Activated CD4-positive, alpha-beta T cell treated with anti-CD3 and anti-CD28 coated beads, Interleukin-2, amount 10 ng/mL, durations not matched to agents 24 days and 14 days (primary cell): ENCODE measurements around the gene ERMP1. TPM values are rescaled to one million over a fixed set of nuclear protein-coding genes. Genes with fewer than 3 reads are reported as not detected.
"Not testable (repeated sequence)": the region's sequence is repeated elsewhere in the genome, so short reads cannot be mapped to it uniquely, and the experiment has no call there.

Experiments used
- DNase-seq: peaks from one replicate; pipeline ENCODE4 v3.0.0; 2022
- H3K27ac Mint-ChIP-seq: one replicate; pipeline ENCODE4 v1.8.0; 2022; ENCODE audit warnings: mild to moderate bottlenecking, mixed read lengths
- H3K27me3 Mint-ChIP-seq: one replicate; pipeline ENCODE4 v1.8.0; 2022; ENCODE audit warnings: mixed read lengths
- H3K36me3 Mint-ChIP-seq: one replicate; pipeline ENCODE4 v1.8.0; 2022; ENCODE audit warnings: low read depth, mild to moderate bottlenecking, mixed read lengths
- H3K4me1 Mint-ChIP-seq: one replicate; pipeline ENCODE4 v1.8.0; 2021; ENCODE audit warnings: mixed read lengths
- H3K4me3 Mint-ChIP-seq: one replicate; pipeline ENCODE4 v1.8.0; 2022; ENCODE audit warnings: mild to moderate bottlenecking, moderate library complexity, mixed read lengths
- H3K9me3 Mint-ChIP-seq: one replicate; pipeline ENCODE4 v1.8.0; 2021; ENCODE audit warnings: mixed read lengths
- intact Hi-C: fragments of 100-400 bp; cut with micrococcal nuclease; formaldehyde crosslinking; loops from one replicate; pipeline ENCODE4 v1.15.1; 2023
- total RNA-seq: library from RNA; stranded (reverse); gene quantifications from 2 replicates; pipeline ENCODE4 v1.2.3, GENCODE V29; 2022

The ERMP1 gene
- total RNA-seq, 1 donor from 2014 or later, result 17.3 TPM

DNA sequence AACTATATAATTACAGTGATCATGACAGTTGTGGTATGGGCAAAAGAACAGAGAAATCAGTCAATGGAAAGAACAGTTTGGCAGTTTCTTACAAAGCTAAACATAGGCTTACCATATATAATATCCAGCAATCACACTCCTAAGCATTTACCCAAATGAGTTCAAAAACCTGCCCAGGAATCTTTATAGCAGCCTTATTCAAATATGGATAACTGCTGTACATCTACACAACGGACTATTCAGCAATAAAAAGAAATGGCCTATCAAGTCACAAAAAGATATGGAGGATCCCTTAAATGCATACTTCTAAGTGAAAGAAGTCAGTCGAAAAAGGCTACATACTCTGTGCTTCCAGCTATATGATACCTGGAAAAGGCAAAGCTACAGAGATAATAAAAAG lies 36.6 kb downstream of the ERMP1 start:
- Mint-ChIP-seq H3K4me1 (peaks cover 34% of the 10 kb centered on the region), H3K4me3 (no peak overlapping the region), H3K27me3 (no peaks in the 10 kb centered on the region)

GRCh38 chr9:5793812-5794211 lies 39.1 kb downstream of the ERMP1 start:
- no peaks in the 10 kb centered on the region for H3K9me3 Mint-ChIP-seq
- no peaks in the 10 kb centered on the region for H3K27me3 Mint-ChIP-seq
- intact Hi-C loops, result loop anchor here (5.0 kb wide), 1 partner anchor 213 kb away; a partner anchor contains a TSS
- DNase-seq, result no peak
- no peak overlapping the region for H3K4me3 Mint-ChIP-seq
- H3K27ac Mint-ChIP-seq, result peak overlapping the region; percentile 27
- peaks cover 36% of the 10 kb centered on the region for H3K4me1 Mint-ChIP-seq
- H3K36me3 Mint-ChIP-seq, result peaks cover 68% of the 10 kb centered on the region

More for the DNA sequence above, 36.6 kb downstream of the ERMP1 start:
- intact Hi-C loops, result loop anchor here (5.0 kb wide), 1 partner anchor 256 kb away; no protein-coding TSS in a partner anchor
- no peaks in the 10 kb centered on the region for H3K9me3 Mint-ChIP-seq
- peaks cover 52% of the 10 kb centered on the region for H3K36me3 Mint-ChIP-seq
- peak overlapping the region; percentile 47 for H3K27ac Mint-ChIP-seq
- DNase-seq, result no peak

DNA sequence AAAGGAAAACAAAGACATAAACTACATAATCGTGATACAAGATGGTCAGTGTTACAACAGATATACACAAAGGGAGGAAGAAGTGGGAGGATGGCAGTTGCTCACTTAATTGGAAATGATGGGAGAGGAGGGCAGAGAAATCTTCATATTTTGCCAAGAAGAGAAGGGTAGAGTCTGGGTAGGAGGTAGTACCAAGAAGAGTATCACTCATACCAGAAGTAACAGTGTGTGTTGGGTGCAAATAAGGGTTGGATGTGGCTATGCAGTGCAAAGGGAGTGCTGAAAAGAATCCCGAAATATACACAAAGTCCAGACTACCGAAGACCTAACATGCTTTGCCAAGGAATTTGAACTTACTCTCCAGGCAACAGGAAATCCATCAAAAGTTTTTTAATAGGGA lies 41.0 kb downstream of the ERMP1 start:
- Mint-ChIP-seq H3K27ac (peak overlapping the region; percentile 12), H3K36me3 (peaks cover 74% of the 10 kb centered on the region), H3K4me3 (no peak overlapping the region), H3K4me1 (peaks cover 48% of the 10 kb centered on the region), H3K27me3 (no peaks in the 10 kb centered on the region), H3K9me3 (no peaks in the 10 kb centered on the region)
- intact Hi-C loops, result loop anchor here (5.0 kb wide), 1 partner anchor 215 kb away; a partner anchor contains a TSS
- no peak for DNase-seq

DNA sequence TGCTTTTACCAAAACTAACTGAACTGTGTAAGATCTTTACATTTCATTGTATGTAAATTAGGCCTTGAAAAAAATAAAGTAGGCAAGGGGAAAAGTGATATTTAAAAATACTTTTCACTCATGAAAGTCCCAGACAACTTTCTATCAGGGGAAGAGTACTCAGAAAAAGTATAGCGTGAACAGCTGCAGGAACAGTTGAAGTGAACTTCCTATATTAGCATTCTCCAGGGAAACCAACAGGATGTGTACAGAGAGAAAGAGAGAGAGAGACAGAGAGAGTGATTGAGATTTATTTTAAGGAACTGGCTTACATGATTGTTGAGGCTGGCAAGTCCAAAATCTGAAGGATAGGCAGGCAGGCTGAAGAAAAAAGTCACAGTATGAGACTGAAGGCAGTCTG lies 42.0 kb downstream of the ERMP1 start:
- Mint-ChIP-seq H3K4me1 (peaks cover 45% of the 10 kb centered on the region), H3K36me3 (peaks cover 75% of the 10 kb centered on the region)

GRCh38 chr9:5789489-5789888 lies 43.4 kb downstream of the ERMP1 start:
- Mint-ChIP-seq H3K4me3 (no peak overlapping the region), H3K36me3 (peaks cover 82% of the 10 kb centered on the region), H3K9me3 (no peaks in the 10 kb centered on the region), H3K4me1 (peaks cover 50% of the 10 kb centered on the region), H3K27me3 (no peaks in the 10 kb centered on the region), H3K27ac (no peak overlapping the region)
- DNase-seq, result no peak
- intact Hi-C loops, result loop anchor here (2.0 to 5.0 kb wide), 2 partner anchors 55 to 332 kb away; no protein-coding TSS in a partner anchor

More for the DNA sequence above, 42.0 kb downstream of the ERMP1 start:
- DNase-seq, result no peak
- H3K27ac Mint-ChIP-seq, result peak overlapping the region; percentile 71
- intact Hi-C loops, result loop anchor here (5.0 kb wide), 1 partner anchor 216 kb away; a partner anchor contains a TSS
- H3K4me3 Mint-ChIP-seq, result no peak overlapping the region
- no peaks in the 10 kb centered on the region for H3K9me3 Mint-ChIP-seq
- no peaks in the 10 kb centered on the region for H3K27me3 Mint-ChIP-seq

GRCh38 chr9:5787759-5788302 lies 45.1 kb downstream of the ERMP1 start:
- peaks cover 7% of the 10 kb centered on the region for H3K9me3 Mint-ChIP-seq
- peaks cover 36% of the 10 kb centered on the region for H3K4me1 Mint-ChIP-seq
- peaks cover 89% of the 10 kb centered on the region for H3K36me3 Mint-ChIP-seq
- H3K27ac Mint-ChIP-seq, result peak overlapping the region; percentile 83
- peak overlapping the region; percentile 26 for H3K4me3 Mint-ChIP-seq
- intact Hi-C loops, result loop anchor here (2.0 to 5.0 kb wide), 3 partner anchors 19 to 331 kb away; no protein-coding TSS in a partner anchor
- no peaks in the 10 kb centered on the region for H3K27me3 Mint-ChIP-seq
- no peak for DNase-seq

GRCh38 chr9:5787220-5787619 lies 45.7 kb downstream of the ERMP1 start:
- Mint-ChIP-seq H3K4me3 (no peak overlapping the region), H3K36me3 (peaks cover 94% of the 10 kb centered on the region), H3K9me3 (peaks cover 13% of the 10 kb centered on the region), H3K4me1 (peaks cover 36% of the 10 kb centered on the region), H3K27ac (no peak overlapping the region), H3K27me3 (no peaks in the 10 kb centered on the region)
- intact Hi-C loops, result loop anchor here (2.0 to 5.0 kb wide), 2 partner anchors 18 to 330 kb away; no protein-coding TSS in a partner anchor
- no peak for DNase-seq

DNA sequence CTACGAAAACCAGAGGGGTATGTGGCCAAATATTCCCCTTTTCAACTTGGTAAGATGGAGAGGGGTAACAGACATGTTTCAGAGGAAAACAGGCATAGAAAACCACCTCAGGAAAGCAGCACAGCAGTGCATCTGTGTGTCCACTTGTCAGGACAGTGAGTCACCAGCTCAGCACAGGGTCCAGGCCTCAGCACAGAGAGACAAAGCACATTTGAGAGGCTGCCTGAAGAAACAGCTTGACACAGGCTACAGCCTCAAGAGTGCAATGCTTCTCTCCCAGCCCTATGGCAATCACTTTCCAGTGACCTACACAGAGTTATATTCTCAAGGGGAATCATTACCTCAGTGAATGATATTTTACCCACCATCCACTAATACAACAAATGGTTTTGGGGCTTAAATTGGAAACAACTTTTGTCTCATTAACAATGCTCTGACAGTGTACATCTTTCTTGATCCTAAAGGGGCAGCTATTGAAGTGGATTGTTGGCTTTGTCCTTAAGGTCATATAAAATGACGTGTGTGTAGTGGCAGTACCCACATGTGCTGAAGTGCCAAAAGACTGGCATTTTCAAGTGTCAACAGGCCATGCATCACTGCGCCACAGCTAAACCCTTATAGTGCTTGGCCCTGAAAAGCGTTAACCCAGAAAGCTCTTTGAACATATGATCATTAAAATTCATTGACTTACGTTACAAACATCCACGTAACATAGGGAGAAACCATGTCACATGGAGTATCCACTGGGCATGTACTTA lies 46.4 kb downstream of the ERMP1 start:
- no peak overlapping the region for H3K4me3 Mint-ChIP-seq
- H3K36me3 Mint-ChIP-seq, result peaks cover 94% of the 10 kb centered on the region
- DNase-seq, result no peak
- peaks cover 19% of the 10 kb centered on the region for H3K9me3 Mint-ChIP-seq
- intact Hi-C loops, result loop anchor here (2.0 to 5.0 kb wide), 2 partner anchors 18 to 329 kb away; no protein-coding TSS in a partner anchor
- peaks cover 30% of the 10 kb centered on the region for H3K4me1 Mint-ChIP-seq
- no peaks in the 10 kb centered on the region for H3K27me3 Mint-ChIP-seq
- H3K27ac Mint-ChIP-seq, result peak overlapping the region; percentile 6

DNA sequence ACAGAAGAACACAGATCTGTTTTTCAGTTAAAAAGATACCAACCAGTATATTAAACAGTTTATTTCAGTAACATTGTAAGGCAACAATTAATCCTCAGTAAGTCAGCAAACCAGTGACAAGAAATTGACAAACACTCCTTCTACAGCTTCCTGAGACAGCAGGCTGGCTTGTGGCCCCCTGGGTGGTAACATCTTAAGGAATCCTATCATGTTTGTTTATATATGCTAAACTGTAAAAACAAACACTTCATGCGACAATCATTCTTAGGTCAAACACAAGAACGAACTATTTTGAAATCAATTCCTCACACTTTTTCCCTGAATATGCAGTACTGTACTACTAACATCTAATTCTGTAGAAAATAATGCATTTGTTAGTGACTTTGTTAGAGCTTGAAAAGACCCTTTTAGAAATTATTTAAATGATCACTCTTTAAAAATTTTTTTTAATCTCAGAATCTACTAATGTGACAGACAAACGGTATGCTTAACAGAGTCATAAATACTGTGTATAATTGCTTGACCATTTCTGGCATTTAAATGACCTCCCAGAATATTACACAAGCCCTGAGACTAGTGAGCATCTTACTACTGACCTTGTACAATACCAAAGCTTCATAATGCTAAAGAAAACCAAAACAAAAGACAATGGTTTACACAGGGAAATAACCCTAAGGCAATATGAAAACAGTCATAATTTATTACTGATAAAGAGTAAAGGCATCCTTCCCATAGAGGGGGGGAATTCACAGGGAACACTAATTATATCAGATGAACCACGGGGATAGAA lies 48.2 kb downstream of the ERMP1 start:
- Mint-ChIP-seq H3K27me3 (no peaks in the 10 kb centered on the region), H3K4me1 (peaks cover 22% of the 10 kb centered on the region), H3K4me3 (no peak overlapping the region), H3K36me3 (peaks cover 96% of the 10 kb centered on the region), H3K9me3 (peaks cover 28% of the 10 kb centered on the region), H3K27ac (no peak overlapping the region)
- DNase-seq, result no peak
- intact Hi-C loops, result loop anchor here (5.0 kb wide), 1 partner anchor 327 kb away; no protein-coding TSS in a partner anchor

DNA sequence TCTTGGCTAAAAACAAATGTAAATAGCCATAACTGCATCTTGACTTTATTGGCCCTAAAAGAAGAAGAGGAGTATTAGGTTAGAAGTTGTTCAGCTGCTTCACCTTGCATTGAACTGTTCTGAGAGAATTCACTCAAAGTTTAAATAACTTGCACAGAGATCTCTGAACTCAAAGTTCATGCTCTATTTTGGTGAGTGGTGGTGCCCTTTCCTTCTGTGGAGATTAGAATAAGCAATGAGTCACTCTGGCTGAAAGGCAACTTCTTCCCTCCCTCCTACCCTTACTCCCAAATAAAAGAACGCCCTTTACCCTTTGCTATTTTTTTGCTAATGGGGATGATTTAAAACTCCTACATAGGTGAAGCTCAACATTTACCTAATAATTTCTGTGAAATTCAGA lies 48.9 kb downstream of the ERMP1 start:
- H3K9me3 Mint-ChIP-seq, result peaks cover 28% of the 10 kb centered on the region
- H3K4me1 Mint-ChIP-seq, result peaks cover 22% of the 10 kb centered on the region
- intact Hi-C loops, result no loop called here
- DNase-seq, result no peak
- no peak overlapping the region for H3K27ac Mint-ChIP-seq
- no peaks in the 10 kb centered on the region for H3K27me3 Mint-ChIP-seq
- H3K36me3 Mint-ChIP-seq, result peaks cover 96% of the 10 kb centered on the region
- no peak overlapping the region for H3K4me3 Mint-ChIP-seq

DNA sequence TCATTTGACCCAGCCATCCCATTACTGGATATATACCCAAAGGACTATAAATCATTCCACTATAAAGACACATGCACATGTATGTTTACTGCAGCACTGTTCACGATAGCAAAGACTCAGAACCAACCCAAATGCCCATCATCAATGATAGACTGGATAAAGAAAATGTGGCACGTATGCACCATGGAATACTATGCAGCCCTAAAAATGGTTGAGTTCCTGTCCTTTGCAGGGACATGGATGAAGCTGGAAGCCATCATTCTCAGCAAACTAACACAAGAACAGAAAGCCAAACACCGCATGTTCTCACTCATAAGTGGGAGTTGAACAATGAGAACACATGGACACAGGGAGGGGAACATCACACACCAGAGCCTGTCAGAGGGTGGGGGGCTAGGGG lies 49.5 kb downstream of the ERMP1 start:
- peaks cover 17% of the 10 kb centered on the region for H3K4me1 Mint-ChIP-seq
- H3K36me3 Mint-ChIP-seq, result peaks cover 97% of the 10 kb centered on the region
- intact Hi-C loops, H3K27me3 Mint-ChIP-seq, H3K4me3 Mint-ChIP-seq, H3K27ac Mint-ChIP-seq, DNase-seq: not testable (repeated sequence)
- peaks cover 32% of the 10 kb centered on the region for H3K9me3 Mint-ChIP-seq

DNA sequence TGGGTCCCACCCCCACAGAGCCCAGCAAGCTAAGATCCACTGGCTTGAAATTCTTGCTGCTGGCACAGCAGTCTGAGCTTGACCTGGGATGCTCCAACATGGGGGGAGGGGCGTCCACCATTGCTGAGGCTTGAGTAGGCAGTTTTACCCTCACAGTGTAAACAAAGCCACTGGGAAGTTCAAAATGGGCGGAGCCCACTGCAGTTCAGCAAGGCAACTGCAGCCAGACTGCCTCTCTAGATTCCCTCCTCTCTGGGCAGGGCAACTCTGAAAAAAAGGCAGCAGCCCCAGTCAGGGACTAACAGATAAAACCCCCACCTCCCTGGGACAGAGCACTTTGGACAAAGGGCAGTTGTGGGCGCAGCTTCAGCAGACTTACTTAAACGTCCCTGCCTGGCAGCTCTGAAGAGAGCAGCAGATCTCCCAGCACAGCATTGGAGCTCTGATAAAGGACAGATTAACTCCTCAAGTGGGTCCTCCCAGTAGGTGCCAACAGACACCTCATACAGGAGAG lies 53.2 kb downstream of the ERMP1 start:
- peaks cover 37% of the 10 kb centered on the region for H3K9me3 Mint-ChIP-seq
- intact Hi-C loops, result not testable (repeated sequence)

DNA sequence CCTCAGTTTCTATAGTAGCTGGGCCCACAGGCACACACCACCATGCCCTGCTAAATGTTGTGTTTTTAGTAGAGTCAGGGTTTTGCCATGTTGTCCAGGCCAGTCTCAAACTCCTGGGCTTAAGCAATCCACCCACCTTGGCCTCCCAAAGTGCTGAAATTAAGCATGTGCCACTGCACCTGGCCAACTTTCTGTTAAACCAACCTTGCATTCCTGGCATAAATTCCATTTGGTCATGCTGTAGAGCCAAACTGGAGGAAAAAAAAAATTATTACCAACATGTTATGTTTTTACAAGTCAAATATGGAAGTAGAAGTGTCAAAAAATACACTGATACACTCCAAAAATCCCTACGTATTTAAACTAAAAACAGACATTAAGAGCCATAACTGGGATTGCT lies 54.1 kb downstream of the ERMP1 start:
- DNase-seq, result no peak
- intact Hi-C loops, result no loop called here
- H3K27ac Mint-ChIP-seq, result no peak overlapping the region
- H3K36me3 Mint-ChIP-seq, result peaks cover 82% of the 10 kb centered on the region
- no peaks in the 10 kb centered on the region for H3K27me3 Mint-ChIP-seq
- no peak overlapping the region for H3K4me3 Mint-ChIP-seq
- H3K4me1 Mint-ChIP-seq, result no peaks in the 10 kb centered on the region
- H3K9me3 Mint-ChIP-seq, result peaks cover 37% of the 10 kb centered on the region

More for the DNA sequence above, 53.2 kb downstream of the ERMP1 start:
- Mint-ChIP-seq H3K36me3 (peaks cover 84% of the 10 kb centered on the region), H3K27ac (peak overlapping the region; percentile 45)
- not testable (repeated sequence) for H3K27me3 Mint-ChIP-seq, H3K4me1 Mint-ChIP-seq, H3K4me3 Mint-ChIP-seq, DNase-seq
